Neuronal stem cell (in vitro differentiated cells): Measurements from ENCODE around the gene PLBD1. TPM values are rescaled to one million over a fixed set of nuclear protein-coding genes. Genes with fewer than 3 reads are reported as not detected.

ENCODE experiments used
- DNase-seq: peaks from one replicate; pipeline ENCODE4 v3.0.0-alpha.2; 2013; ENCODE audit warnings: low spot score
- H2AFZ ChIP-seq: one replicate; pipeline ENCODE4 v1.6.1; 2013; ENCODE audit warnings: mild to moderate bottlenecking, low read length, inconsistent platforms
- H2AK5ac ChIP-seq: 2 replicates; pipeline ENCODE4 v1.6.1; 2013; ENCODE audit warnings: low read depth, mild to moderate bottlenecking, inconsistent platforms, low read length, moderate library complexity, mixed read lengths
- H2BK120ac ChIP-seq: 2 replicates; pipeline ENCODE4 v1.6.1; 2013; ENCODE audit warnings: low read depth, mild to moderate bottlenecking, inconsistent platforms, low read length, moderate library complexity, mixed read lengths
- H2BK12ac ChIP-seq: one replicate; pipeline ENCODE4 v1.6.1; 2013; ENCODE audit warnings: low read length, inconsistent platforms
- H2BK15ac ChIP-seq: 2 replicates; pipeline ENCODE4 v1.6.1; 2013; ENCODE audit warnings: mild to moderate bottlenecking, low read length, inconsistent platforms, mixed read lengths
- H2BK5ac ChIP-seq: one replicate; pipeline ENCODE4 v1.6.1; 2013; ENCODE audit warnings: inconsistent platforms, mild to moderate bottlenecking, low read length, moderate library complexity
- H3K14ac ChIP-seq: one replicate; pipeline ENCODE4 v1.6.1; 2013; ENCODE audit warnings: low read length, inconsistent platforms
- H3K18ac ChIP-seq: 2 replicates; pipeline ENCODE4 v1.6.1; 2013; ENCODE audit warnings: low read length, inconsistent platforms
- H3K23ac ChIP-seq: 2 replicates; pipeline ENCODE4 v1.6.1; 2013; ENCODE audit warnings: low read depth, mild to moderate bottlenecking, mixed read lengths, low read length, inconsistent platforms; ENCODE audit not compliant: poor library complexity
- H3K27ac ChIP-seq: replicated peaks from 3 replicates; pipeline ENCODE4 v1.5.1; 2013; ENCODE audit warnings: low read length, inconsistent platforms
- H3K27me3 ChIP-seq, 3 experiments: 2 replicates each; pipeline ENCODE4 v1.6.1; 2013; ENCODE audit warnings: low read length in 3 of 3, mild to moderate bottlenecking in 2 of 3, inconsistent platforms in 1 of 3, low read depth in 1 of 3, mixed read lengths in 1 of 3, moderate library complexity in 1 of 3; ENCODE audit not compliant: control insufficient read depth in 3 of 3, insufficient read depth in 3 of 3
- H3K36me3 ChIP-seq, 2 donors: replicated peaks in 1 of 2; 2 replicates each; pipeline ENCODE4 v1.6.1; 2013; ENCODE audit warnings: low read length in 2 of 2; ENCODE audit not compliant: control insufficient read depth in 2 of 2, insufficient read depth in 2 of 2
- H3K4ac ChIP-seq: 2 replicates; pipeline ENCODE4 v1.6.1; 2013; ENCODE audit warnings: inconsistent platforms, mild to moderate bottlenecking, low read length, moderate library complexity
- H3K4me1 ChIP-seq, 2 donors: 1 replicate in 1 of 2; 2 replicates in 1 of 2; pipeline ENCODE4 v1.6.1; 2013; ENCODE audit warnings: low read length in 2 of 2, low read depth in 1 of 2; ENCODE audit not compliant: control insufficient read depth in 2 of 2, insufficient read depth in 1 of 2
- H3K4me2 ChIP-seq: one replicate; pipeline ENCODE4 v1.6.1; 2013; ENCODE audit warnings: mild to moderate bottlenecking, low read length, inconsistent platforms; ENCODE audit not compliant: insufficient read depth, poor library complexity, severe bottlenecking
- H3K4me3 ChIP-seq, 2 donors: 2 replicates each; pipeline ENCODE4 v1.5.1; 2013; ENCODE audit warnings: low read length in 2 of 2, mild to moderate bottlenecking in 2 of 2, inconsistent platforms in 1 of 2, moderate library complexity in 1 of 2
- H3K79me1 ChIP-seq: one replicate; pipeline ENCODE4 v1.6.1; 2013; ENCODE audit warnings: low read depth, mild to moderate bottlenecking, inconsistent platforms, low read length, moderate library complexity
- H3K9ac ChIP-seq: one replicate; pipeline ENCODE4 v1.6.1; 2013; ENCODE audit warnings: mild to moderate bottlenecking, low read depth, low read length, inconsistent platforms; ENCODE audit not compliant: poor library complexity
- H3K9me3 ChIP-seq, 2 donors: replicated peaks in 1 of 2; 2 replicates each; pipeline versions ENCODE3 to v1.6.1; 2013; ENCODE audit warnings: low read length in 2 of 2, mild to moderate bottlenecking in 2 of 2, inconsistent platforms in 1 of 2, low read depth in 1 of 2, mixed read lengths in 1 of 2, moderate library complexity in 1 of 2; ENCODE audit not compliant: control insufficient read depth in 2 of 2, insufficient read depth in 1 of 2
- H4K8ac ChIP-seq: one replicate; pipeline ENCODE4 v1.6.1; 2013; ENCODE audit warnings: low read depth, mild to moderate bottlenecking, inconsistent platforms, low read length, moderate library complexity
- H4K91ac ChIP-seq: one replicate; pipeline ENCODE4 v1.6.1; 2013; ENCODE audit warnings: low read length, low read depth, mild to moderate bottlenecking, inconsistent platforms; ENCODE audit not compliant: poor library complexity
- WGBS, 2 donors: extraction: QIAGEN DNeasy Blood & Tissue Kit; methylation state at CpG; one replicate each; pipeline ENCODE4 v1.1.7; 2013; ENCODE audit warnings: missing lambda C conversion rate in 2 of 2, mixed read lengths in 1 of 2; ENCODE audit not compliant: insufficient read length in 2 of 2, insufficient replicate concordance in 1 of 2; ENCODE audit errors: extremely low coverage in 2 of 2; 5-methylcytosine and 5-hydroxymethylcytosine counted together
- small RNA-seq: library from polyadenylated mRNA; stranded (forward); fragments of <200 nt; extraction: miRNeasy Mini kit (QIAGEN cat#:217004); gene quantifications from one replicate; pipeline ENCODE3, GENCODE V24; 2013; ENCODE audit not compliant: insufficient read depth

The PLBD1 gene

DNA sequence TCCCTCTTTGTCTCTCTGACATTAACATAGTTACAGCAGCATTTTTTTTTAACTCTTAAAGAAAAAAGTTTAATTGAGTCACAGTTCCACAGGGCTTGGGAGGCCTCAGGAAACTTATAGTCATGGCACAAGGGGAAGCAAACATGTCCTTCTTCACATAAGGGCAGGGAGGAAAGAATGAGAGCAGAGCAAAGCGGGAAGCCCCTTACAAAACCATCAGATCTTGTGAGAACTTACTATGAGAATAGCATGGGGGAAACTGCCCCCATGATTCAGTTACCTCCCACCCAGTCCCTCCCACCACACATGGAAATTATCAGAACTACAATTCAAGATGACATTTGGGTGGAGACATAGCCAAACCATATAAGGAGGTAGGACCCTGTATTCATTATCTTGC is 96.2 kb downstream of the PLBD1 start:
- no peaks in the 10 kb centered on the region for H3K79me1 ChIP-seq
- H2BK5ac ChIP-seq: no peak overlapping the region
- no peak overlapping the region for H3K14ac ChIP-seq
- no peaks in the 10 kb centered on the region for H3K27me3 ChIP-seq
- H3K23ac ChIP-seq: no peak overlapping the region
- H3K9ac ChIP-seq: no peak overlapping the region
- H3K4me2 ChIP-seq: no peak overlapping the region
- no peak overlapping the region for H3K27ac ChIP-seq
- no peak overlapping the region for H2BK12ac ChIP-seq
- no peak overlapping the region for H2AFZ ChIP-seq
- DNase-seq: no peak
- H3K4me3 ChIP-seq: no peak overlapping the region
- no CpG with 5 or more reads among the region's 1 CpG for WGBS, 2 donors
- no peaks in the 10 kb centered on the region for H3K4me1 ChIP-seq
- no peak overlapping the region for H2BK120ac ChIP-seq
- H2BK15ac ChIP-seq: no peak overlapping the region
- peaks cover 3 to 75% of the 10 kb centered on the region in 2 donors for H3K9me3 ChIP-seq
- H4K91ac ChIP-seq: no peak overlapping the region
- no peak overlapping the region for H2AK5ac ChIP-seq
- peaks cover 17 to 88% of the 10 kb centered on the region in 2 donors for H3K36me3 ChIP-seq
- H3K18ac ChIP-seq: no peak overlapping the region
- H4K8ac ChIP-seq: no peak overlapping the region
- H3K4ac ChIP-seq: no peak overlapping the region

DNA sequence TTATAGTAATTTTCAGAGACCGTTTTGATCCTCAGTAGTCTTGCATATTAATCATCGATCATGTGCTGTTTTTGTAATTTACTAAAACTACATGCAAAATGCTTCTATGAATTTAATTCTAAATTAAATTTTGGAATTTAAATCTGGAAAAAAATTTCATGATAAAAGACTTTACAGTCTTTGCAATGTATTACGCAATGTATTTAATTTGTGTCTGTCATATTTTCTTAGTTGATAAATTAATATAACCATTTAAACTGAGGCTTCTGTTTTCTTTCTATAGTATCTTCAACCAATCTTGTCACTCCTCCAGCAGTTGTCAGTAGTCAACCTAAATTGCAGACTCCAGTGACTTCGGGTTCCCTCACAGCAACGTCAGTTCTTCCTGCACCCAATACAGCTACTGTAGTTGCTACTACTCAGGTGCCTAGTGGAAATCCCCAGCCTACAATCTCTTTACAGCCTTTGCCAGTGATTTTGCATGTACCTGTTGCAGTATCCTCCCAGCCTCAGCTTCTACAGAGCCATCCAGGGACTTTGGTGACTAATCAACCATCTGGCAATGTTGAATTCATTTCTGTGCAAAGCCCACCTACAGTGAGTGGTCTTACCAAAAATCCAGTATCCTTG is 107.4 kb downstream of the PLBD1 start:
- Histone ChIP-seq H2BK15ac (no peak overlapping the region), H3K14ac (no peak overlapping the region), H2AK5ac (no peak overlapping the region), H3K36me3 (peaks cover 18 to 99% of the 10 kb centered on the region in 2 donors), H2AFZ (no peak overlapping the region), H3K27ac (no peak overlapping the region), H3K4me2 (no peak overlapping the region), H2BK5ac (no peak overlapping the region), H2BK12ac (no peak overlapping the region), H2BK120ac (no peak overlapping the region), H3K9ac (no peak overlapping the region), H3K27me3 (no peaks in the 10 kb centered on the region), H3K23ac (no peak overlapping the region), H3K4me3 (no peak overlapping the region), H3K18ac (no peak overlapping the region), H3K9me3 (no peaks in the 10 kb centered on the region), H4K8ac (peak overlapping the region; percentile 56), H3K4ac (no peak overlapping the region), H4K91ac (no peak overlapping the region), H3K4me1 (no peaks in the 10 kb centered on the region), H3K79me1 (peaks cover 2% of the 10 kb centered on the region)
- no peak for DNase-seq
- WGBS, 2 donors: no CpG with 5 or more reads among the region's 5 CpGs

DNA sequence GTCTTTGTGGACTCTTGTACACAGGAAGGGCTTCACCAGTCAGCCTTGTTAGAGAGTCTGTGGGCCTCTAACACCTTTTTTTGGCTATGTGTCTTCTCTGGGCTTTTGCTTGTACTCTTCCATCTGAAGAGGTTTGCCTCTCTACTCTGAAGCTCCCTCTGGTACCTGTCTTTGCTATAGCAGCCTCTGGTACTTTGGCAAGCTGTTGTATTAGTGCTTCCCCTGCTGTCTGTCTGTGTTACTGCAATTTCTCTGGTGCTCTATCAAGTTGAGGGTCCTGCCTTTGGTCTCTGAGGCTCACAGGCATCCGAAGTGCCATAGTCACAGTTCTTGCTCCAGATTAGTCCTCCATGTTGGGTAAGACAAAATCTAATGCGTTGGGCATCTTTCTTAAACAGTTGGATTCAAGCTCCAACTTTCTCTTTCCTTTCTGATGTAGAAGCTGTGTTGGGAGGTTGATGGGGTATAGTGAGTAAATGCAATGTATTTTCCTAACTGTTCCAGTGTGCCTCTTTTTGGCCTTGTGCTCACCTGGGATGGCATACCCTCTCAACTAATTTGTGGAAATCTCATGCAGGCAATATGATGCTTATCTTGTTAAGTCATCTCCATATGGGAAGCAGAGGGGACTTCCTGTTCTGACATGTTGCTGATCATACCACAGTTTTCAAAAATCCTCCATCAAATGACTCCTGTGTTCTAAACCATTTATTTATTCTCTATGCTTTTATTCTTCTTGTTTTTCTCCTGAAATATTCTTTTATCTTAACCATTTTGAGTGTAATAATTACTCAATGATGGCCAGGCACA is 113.4 kb downstream of the PLBD1 start:
- WGBS, 2 donors: no CpG with 5 or more reads among the region's 2 CpGs
- Histone ChIP-seq H3K36me3 (peaks cover 13 to 98% of the 10 kb centered on the region in 2 donors), H3K79me1 (peaks cover 2% of the 10 kb centered on the region), H3K18ac (no peak overlapping the region), H3K4me3 (no peak overlapping the region), H3K9me3 (peaks cover 0 to 27% of the 10 kb centered on the region in 2 donors), H3K27me3 (no peaks in the 10 kb centered on the region), H2BK120ac (no peak overlapping the region), H4K91ac (no peak overlapping the region), H3K4me1 (no peaks in the 10 kb centered on the region), H3K4me2 (no peak overlapping the region), H2BK5ac (no peak overlapping the region), H2BK15ac (no peak overlapping the region), H2BK12ac (no peak overlapping the region), H4K8ac (no peak overlapping the region), H3K14ac (no peak overlapping the region), H3K9ac (no peak overlapping the region), H2AK5ac (no peak overlapping the region), H2AFZ (no peak overlapping the region), H3K27ac (no peak overlapping the region), H3K4ac (no peak overlapping the region), H3K23ac (no peak overlapping the region)
- DNase-seq: peak; percentile 30

Small RNAs within 50 kb of the gene (small RNA-seq; reads per million reads assigned to genes)
- gene RN7SKP134: not detected
